ENCODE data around the gene LRRC3B.

LRRC3B gene

DNA sequence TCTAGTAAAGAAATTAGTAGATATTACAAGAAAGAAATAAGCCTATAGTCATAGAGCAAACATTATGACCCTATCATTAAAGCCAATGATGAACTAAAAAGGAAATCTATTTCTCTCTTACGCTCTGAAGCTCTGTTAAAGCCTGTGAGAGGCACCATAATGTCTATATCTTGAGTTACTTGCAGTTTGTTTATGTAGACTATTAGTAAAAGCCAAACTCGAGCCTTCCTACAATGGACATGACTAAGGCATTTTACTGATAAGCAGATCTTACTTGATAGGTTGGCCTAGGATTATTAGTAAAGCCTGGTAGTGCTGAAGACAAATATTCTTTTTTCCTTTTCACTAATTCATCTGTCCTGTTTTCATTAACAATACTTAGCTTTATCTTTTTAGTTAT, 32.7 kb downstream of the LRRC3B start:
- no peaks in the 10 kb centered on the region for H3K4me1 ChIP-seq
- H3K4me3 ChIP-seq (ENCODE audit: low read depth, low read length), result no peak overlapping the region
- no peak overlapping the region for H3K4me2 ChIP-seq (ENCODE audit: low read length)
- H3K9ac ChIP-seq, result no peak overlapping the region
- TF ChIP-seq, protein P1, sequence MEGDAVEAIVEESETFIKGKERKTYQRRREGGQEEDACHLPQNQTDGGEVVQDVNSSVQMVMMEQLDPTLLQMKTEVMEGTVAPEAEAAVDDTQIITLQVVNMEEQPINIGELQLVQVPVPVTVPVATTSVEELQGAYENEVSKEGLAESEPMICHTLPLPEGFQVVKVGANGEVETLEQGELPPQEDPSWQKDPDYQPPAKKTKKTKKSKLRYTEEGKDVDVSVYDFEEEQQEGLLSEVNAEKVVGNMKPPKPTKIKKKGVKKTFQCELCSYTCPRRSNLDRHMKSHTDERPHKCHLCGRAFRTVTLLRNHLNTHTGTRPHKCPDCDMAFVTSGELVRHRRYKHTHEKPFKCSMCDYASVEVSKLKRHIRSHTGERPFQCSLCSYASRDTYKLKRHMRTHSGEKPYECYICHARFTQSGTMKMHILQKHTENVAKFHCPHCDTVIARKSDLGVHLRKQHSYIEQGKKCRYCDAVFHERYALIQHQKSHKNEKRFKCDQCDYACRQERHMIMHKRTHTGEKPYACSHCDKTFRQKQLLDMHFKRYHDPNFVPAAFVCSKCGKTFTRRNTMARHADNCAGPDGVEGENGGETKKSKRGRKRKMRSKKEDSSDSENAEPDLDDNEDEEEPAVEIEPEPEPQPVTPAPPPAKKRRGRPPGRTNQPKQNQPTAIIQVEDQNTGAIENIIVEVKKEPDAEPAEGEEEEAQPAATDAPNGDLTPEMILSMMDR (IDR thresholded peaks at IDR 0.05), result no peak
- no peaks in the 10 kb centered on the region for H3K79me2 ChIP-seq
- no peak overlapping the region for H3K27ac ChIP-seq
- H2AFZ ChIP-seq, result no peak overlapping the region
- H3K27me3 ChIP-seq (ENCODE audit: control insufficient read depth, insufficient read depth, low read length), result no peaks in the 10 kb centered on the region
- no peaks in the 10 kb centered on the region for H3K36me3 ChIP-seq (ENCODE audit: control insufficient read depth, insufficient read depth, low read length)
- H3K9me3 ChIP-seq (ENCODE audit: control insufficient read depth, low read length), result no peaks in the 10 kb centered on the region

DNA sequence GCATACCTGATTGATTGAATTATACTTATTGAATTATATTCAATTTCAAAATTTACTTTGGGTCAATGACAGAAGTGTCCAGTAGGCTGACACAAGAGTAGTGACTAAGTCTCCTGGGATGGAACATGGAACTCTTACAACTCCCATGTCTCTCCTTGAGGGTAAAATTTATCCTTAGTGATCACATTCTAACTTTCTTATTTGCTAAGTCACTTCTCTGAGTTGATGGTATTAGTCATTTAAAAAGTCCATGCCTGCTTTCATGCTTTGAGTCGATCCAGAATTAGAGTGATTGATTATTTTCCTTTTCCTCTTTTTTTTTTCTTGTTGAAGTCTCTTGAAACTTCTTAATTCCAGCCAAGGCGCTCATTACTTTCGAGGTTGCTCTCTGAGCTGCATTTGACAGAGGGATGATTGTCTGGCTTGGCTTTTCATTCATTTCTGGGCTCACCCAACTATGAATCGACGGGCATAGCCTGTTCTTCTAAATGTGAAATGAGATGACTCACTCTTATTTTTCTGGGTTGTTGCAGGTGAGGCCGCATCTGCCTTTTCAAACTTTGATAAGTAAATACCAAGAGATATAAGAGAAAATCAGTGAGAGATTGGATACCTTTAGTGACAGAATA, 34.9 kb downstream of the LRRC3B start:
- Histone ChIP-seq H3K4me3 (ENCODE audit: low read depth, low read length) (no peak overlapping the region), H3K79me2 (no peaks in the 10 kb centered on the region), H2AFZ (no peak overlapping the region), H3K9me3 (ENCODE audit: control insufficient read depth, low read length) (no peaks in the 10 kb centered on the region), H3K36me3 (ENCODE audit: control insufficient read depth, insufficient read depth, low read length) (no peaks in the 10 kb centered on the region), H3K9ac (no peak overlapping the region), H3K27me3 (ENCODE audit: control insufficient read depth, insufficient read depth, low read length) (no peaks in the 10 kb centered on the region), H3K4me1 (no peaks in the 10 kb centered on the region), H3K4me2 (ENCODE audit: low read length) (no peak overlapping the region), H3K27ac (no peak overlapping the region)
- TF ChIP-seq, protein P1 (IDR thresholded peaks at IDR 0.05), result no peak

DNA sequence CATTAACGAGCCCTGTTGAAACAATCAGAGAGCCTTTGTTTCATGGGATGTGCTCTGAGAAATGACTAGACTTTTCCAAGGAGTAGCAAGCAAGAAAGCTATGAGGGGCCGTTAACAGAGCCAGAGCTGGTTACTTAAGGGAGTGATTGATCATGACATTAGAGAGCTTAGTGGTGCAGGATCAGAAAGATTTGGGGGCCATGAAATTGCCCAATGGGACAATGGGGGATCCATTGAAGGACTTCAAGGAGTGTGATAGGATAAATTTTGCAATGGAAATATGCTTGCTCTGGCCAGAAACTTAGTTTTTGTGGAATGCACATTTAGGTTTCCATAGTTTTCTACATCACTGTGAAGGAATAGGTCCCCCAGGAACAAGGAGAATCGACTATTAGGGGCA, 45.6 kb downstream of the LRRC3B start:
- TF ChIP-seq, protein P1 (IDR thresholded peaks at IDR 0.05), result no peak

DNA sequence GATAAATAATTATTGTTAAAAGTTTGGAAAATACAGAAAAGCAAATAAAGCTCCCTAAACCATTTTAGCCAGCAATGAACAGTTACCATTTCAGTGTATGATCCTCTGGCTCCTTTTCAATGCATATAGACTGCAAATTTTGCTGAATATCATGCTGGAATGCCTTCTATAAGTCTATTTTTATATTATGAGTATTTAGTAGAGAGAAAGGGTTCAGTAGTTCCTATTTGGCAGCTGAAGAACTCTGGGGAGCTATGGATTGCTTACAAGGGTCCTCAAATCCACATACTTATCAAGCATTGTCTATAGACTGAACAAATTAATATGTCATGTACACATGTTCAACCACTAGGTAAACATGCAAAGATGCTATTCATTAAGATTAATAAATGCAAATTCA, 46.1 kb downstream of the LRRC3B start:
- Histone ChIP-seq H3K4me1 (no peaks in the 10 kb centered on the region), H3K9me3 (ENCODE audit: control insufficient read depth, low read length) (no peaks in the 10 kb centered on the region), H3K27ac (no peak overlapping the region), H3K4me2 (ENCODE audit: low read length) (no peak overlapping the region), H3K79me2 (no peaks in the 10 kb centered on the region), H3K27me3 (ENCODE audit: control insufficient read depth, insufficient read depth, low read length) (no peaks in the 10 kb centered on the region), H3K4me3 (ENCODE audit: low read depth, low read length) (no peak overlapping the region), H2AFZ (no peak overlapping the region), H3K9ac (no peak overlapping the region), H3K36me3 (ENCODE audit: control insufficient read depth, insufficient read depth, low read length) (no peaks in the 10 kb centered on the region)
- TF ChIP-seq, protein P1 (IDR thresholded peaks at IDR 0.05), result no peak

More for the DNA sequence above, 45.6 kb downstream of the LRRC3B start:
- Histone ChIP-seq H3K4me3 (ENCODE audit: low read depth, low read length) (no peak overlapping the region), H3K4me2 (ENCODE audit: low read length) (no peak overlapping the region), H3K79me2 (no peaks in the 10 kb centered on the region), H3K9me3 (ENCODE audit: control insufficient read depth, low read length) (no peaks in the 10 kb centered on the region), H3K36me3 (ENCODE audit: control insufficient read depth, insufficient read depth, low read length) (no peaks in the 10 kb centered on the region), H3K4me1 (no peaks in the 10 kb centered on the region), H3K27ac (no peak overlapping the region), H3K27me3 (ENCODE audit: control insufficient read depth, insufficient read depth, low read length) (no peaks in the 10 kb centered on the region), H2AFZ (no peak overlapping the region), H3K9ac (no peak overlapping the region)

DNA sequence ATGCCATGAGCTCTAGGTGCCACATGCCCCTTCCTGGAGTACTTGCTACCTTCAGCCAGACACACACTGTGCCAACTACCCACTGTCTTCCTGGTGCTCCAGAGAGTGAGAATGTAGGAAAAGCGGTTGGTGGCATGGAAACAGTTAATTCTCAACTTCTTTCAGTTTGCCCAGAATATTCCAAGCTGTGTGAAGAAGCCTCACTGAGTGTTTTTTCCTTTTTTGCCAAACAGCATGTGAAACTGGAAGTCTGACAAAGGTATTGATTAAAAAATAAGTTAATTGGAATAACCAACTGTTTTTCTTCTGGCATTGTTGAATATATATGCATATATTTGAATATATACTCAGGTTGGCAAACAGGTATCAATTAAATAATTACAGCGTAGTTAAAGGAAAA, 52.8 kb downstream of the LRRC3B start:
- Histone ChIP-seq H3K9me3 (ENCODE audit: control insufficient read depth, low read length) (no peaks in the 10 kb centered on the region), H3K4me2 (ENCODE audit: low read length) (no peak overlapping the region), H3K9ac (no peak overlapping the region), H2AFZ (no peak overlapping the region), H3K4me3 (ENCODE audit: low read depth, low read length) (no peak overlapping the region), H3K27ac (no peak overlapping the region), H3K27me3 (ENCODE audit: control insufficient read depth, insufficient read depth, low read length) (no peaks in the 10 kb centered on the region), H3K36me3 (ENCODE audit: control insufficient read depth, insufficient read depth, low read length) (no peaks in the 10 kb centered on the region), H3K4me1 (no peaks in the 10 kb centered on the region), H3K79me2 (no peaks in the 10 kb centered on the region)
- TF ChIP-seq, protein P1 (IDR thresholded peaks at IDR 0.05), result no peak

Data from parathyroid adenoma (tissue), 2 donors.